H9 (cell line): ENCODE data around the gene DLEC1. TPM values are rescaled to one million over a fixed set of nuclear protein-coding genes. Genes with fewer than 3 reads are reported as not detected.

Experiments used
- DNase-seq: peaks from one replicate; pipeline ENCODE4 v3.0.0-alpha.2; 2017
- H2AFZ ChIP-seq: one replicate; pipeline ENCODE4 v1.6.1; 2013; ENCODE audit warnings: mild to moderate bottlenecking, low read length, control low read depth, moderate library complexity
- H2AK5ac ChIP-seq: 2 replicates; pipeline ENCODE4 v1.6.1; 2013; ENCODE audit warnings: low read length, control low read depth, mixed read lengths; ENCODE audit not compliant: insufficient read length
- H2BK120ac ChIP-seq: one replicate; pipeline ENCODE4 v1.6.1; 2013; ENCODE audit warnings: low read depth, mild to moderate bottlenecking, low read length, control low read depth, inconsistent platforms; ENCODE audit not compliant: poor library complexity, severe bottlenecking
- H2BK12ac ChIP-seq: 2 replicates; pipeline ENCODE4 v1.6.1; 2013; ENCODE audit warnings: low read length, control low read depth, mixed read lengths, low read depth; ENCODE audit not compliant: insufficient read length
- H2BK15ac ChIP-seq: 2 replicates; pipeline ENCODE4 v1.6.1; 2013; ENCODE audit warnings: low read depth, low read length, control low read depth
- H2BK20ac ChIP-seq: one replicate; pipeline ENCODE4 v1.6.1; 2013; ENCODE audit warnings: low read depth, mild to moderate bottlenecking, low read length, control low read depth, inconsistent platforms; ENCODE audit not compliant: poor library complexity, severe bottlenecking
- H2BK5ac ChIP-seq: 2 replicates; pipeline ENCODE4 v1.6.1; 2013; ENCODE audit warnings: low read length, control low read depth, mixed read lengths; ENCODE audit not compliant: insufficient read length
- H3K14ac ChIP-seq: 2 replicates; pipeline ENCODE4 v1.6.1; 2013; ENCODE audit warnings: low read length, control low read depth; ENCODE audit not compliant: insufficient read depth
- H3K18ac ChIP-seq: 2 replicates; pipeline ENCODE4 v1.6.1; 2013; ENCODE audit warnings: low read depth, mild to moderate bottlenecking, mixed read lengths, low read length, control low read depth; ENCODE audit not compliant: insufficient read length
- H3K23ac ChIP-seq: 2 replicates; pipeline ENCODE4 v1.6.1; 2013; ENCODE audit warnings: low read length, control low read depth, mixed read lengths, low read depth; ENCODE audit not compliant: insufficient read length
- H3K23me2 ChIP-seq: 2 replicates; pipeline ENCODE4 v1.6.1; 2013; ENCODE audit warnings: low read depth, mild to moderate bottlenecking, mixed read lengths, low read length, control low read depth; ENCODE audit not compliant: insufficient read length, poor library complexity, severe bottlenecking
- H3K27ac ChIP-seq: 2 replicates; pipeline ENCODE4 v1.5.1; 2013; ENCODE audit warnings: low read length, control low read depth, mixed read lengths, low read depth; ENCODE audit not compliant: insufficient read length
- H3K27me3 ChIP-seq: 2 replicates; pipeline ENCODE4 v1.6.1; 2013; ENCODE audit warnings: low read length, control low read depth, inconsistent platforms; ENCODE audit not compliant: insufficient read depth
- H3K4ac ChIP-seq: 2 replicates; pipeline ENCODE4 v1.6.1; 2013; ENCODE audit warnings: low read depth, mild to moderate bottlenecking, control low read depth, inconsistent platforms, low read length, moderate library complexity
- H3K4me1 ChIP-seq: 2 replicates; pipeline ENCODE4 v1.6.1; 2013; ENCODE audit warnings: low read length, control low read depth, inconsistent platforms; ENCODE audit not compliant: insufficient read depth
- H3K4me2 ChIP-seq: 2 replicates; pipeline ENCODE4 v1.6.1; 2013; ENCODE audit warnings: low read length, control low read depth, mixed read lengths; ENCODE audit not compliant: insufficient read length, insufficient read depth
- H3K56ac ChIP-seq: 2 replicates; pipeline ENCODE4 v1.6.1; 2013; ENCODE audit warnings: low read depth, mild to moderate bottlenecking, mixed read lengths, low read length, control low read depth; ENCODE audit not compliant: insufficient read length
- H3K79me1 ChIP-seq: 2 replicates; pipeline ENCODE4 v1.6.1; 2013; ENCODE audit warnings: low read depth, mild to moderate bottlenecking, moderate library complexity, low read length, control low read depth, inconsistent platforms; ENCODE audit not compliant: insufficient read depth, poor library complexity, severe bottlenecking
- H3K79me2 ChIP-seq: 2 replicates; pipeline ENCODE4 v1.6.1; 2013; ENCODE audit warnings: low read length, control low read depth, inconsistent platforms; ENCODE audit not compliant: insufficient read depth
- H3K9ac ChIP-seq: 2 replicates; pipeline ENCODE4 v1.6.1; 2013; ENCODE audit warnings: low read length, control low read depth, mixed read lengths; ENCODE audit not compliant: insufficient read length; ENCODE audit errors: extremely low read depth
- H3K9me3 ChIP-seq: one replicate; pipeline ENCODE4 v1.6.1; 2013; ENCODE audit warnings: low read depth, low read length, inconsistent platforms; ENCODE audit not compliant: control insufficient read depth
- H3T11ph ChIP-seq: one replicate; pipeline ENCODE4 v1.6.1; 2013; ENCODE audit warnings: mild to moderate bottlenecking, low read length, control low read depth, inconsistent platforms
- H4K20me1 ChIP-seq: one replicate; pipeline ENCODE4 v1.6.1; 2013; ENCODE audit not compliant: control insufficient read depth, insufficient read length, insufficient read depth
- H4K5ac ChIP-seq: 2 replicates; pipeline ENCODE4 v1.6.1; 2013; ENCODE audit warnings: low read depth, mild to moderate bottlenecking, mixed read lengths, low read length, control low read depth; ENCODE audit not compliant: insufficient read length
- H4K8ac ChIP-seq: replicated peaks from 2 replicates; pipeline ENCODE4 v1.6.1; 2013; ENCODE audit warnings: low read length, control low read depth, mixed read lengths, low read depth; ENCODE audit not compliant: insufficient read length
- H4K91ac ChIP-seq: 2 replicates; pipeline ENCODE4 v1.6.1; 2013; ENCODE audit warnings: low read depth, mild to moderate bottlenecking, moderate library complexity, mixed read lengths, low read length, control low read depth; ENCODE audit not compliant: insufficient read length
- H3K27ac Mint-ChIP-seq, 3 experiments: 2 replicates in 2 of 3; 3 replicates in 1 of 3; pipeline ENCODE4 v1.8.0; 2020 to 2021; ENCODE audit warnings: mixed read lengths in 3 of 3, mild to moderate bottlenecking in 1 of 3, moderate library complexity in 1 of 3
- H3K27me3 Mint-ChIP-seq: 2 replicates; pipeline ENCODE4 v1.8.0; 2021; ENCODE audit warnings: low read depth, mild to moderate bottlenecking, moderate library complexity, mixed read lengths
- H3K36me3 Mint-ChIP-seq, 3 experiments: 2 replicates in 2 of 3; 3 replicates in 1 of 3; pipeline ENCODE4 v1.8.0; 2020 to 2021; ENCODE audit warnings: low read depth in 3 of 3, mixed read lengths in 3 of 3; ENCODE audit not compliant: insufficient read depth in 1 of 3
- H3K4me1 Mint-ChIP-seq, 2 experiments: 2 replicates each; pipeline ENCODE4 v1.8.0; 2020; ENCODE audit warnings: mixed read lengths in 2 of 2
- H3K4me3 Mint-ChIP-seq, 2 experiments: 2 replicates in 1 of 2; 3 replicates in 1 of 2; pipeline ENCODE4 v1.8.0; 2020 to 2021; ENCODE audit warnings: mild to moderate bottlenecking in 2 of 2, mixed read lengths in 2 of 2, moderate library complexity in 1 of 2
- H3K9me3 Mint-ChIP-seq, 2 experiments: 2 replicates in 1 of 2; 3 replicates in 1 of 2; pipeline ENCODE4 v1.8.0; 2020; ENCODE audit warnings: mild to moderate bottlenecking in 2 of 2, mixed read lengths in 2 of 2, moderate library complexity in 1 of 2
- CTCF ChIP-seq: fragments of 200-600 bp; sonication (generic); conservative IDR thresholded peaks from 3 replicates; pipeline ENCODE4 v1.8.0; 2021; ENCODE audit warnings: antibody characterized with exemption, mild to moderate bottlenecking
- WGBS: extraction: QIAGEN DNeasy Blood & Tissue Kit; methylation state at CpG from one replicate; pipeline ENCODE4 v1.1.7; 2013; ENCODE audit warnings: missing lambda C conversion rate, low lambda C conversion rate, mixed read lengths; ENCODE audit not compliant: insufficient read length; ENCODE audit errors: extremely low coverage; 5-methylcytosine and 5-hydroxymethylcytosine counted together
- total RNA-seq: library from RNA; stranded (reverse); gene quantifications from 2 replicates; pipeline ENCODE4 v1.2.1, GENCODE V29; 2021

Gene DLEC1
- total RNA-seq, 1 experiment from 2014 or later, result 2.1 TPM

GRCh38 chr3:38171622-38172021 is 132.6 kb downstream of the DLEC1 start:
- Histone ChIP-seq H2AK5ac (no peak overlapping the region), H2AFZ (no peak overlapping the region), H4K5ac (no peak overlapping the region), H3K4me2 (no peak overlapping the region), H2BK20ac (no peak overlapping the region), H2BK120ac (no peak overlapping the region), H3K23ac (no peak overlapping the region), H3K79me1 (peaks cover 8% of the 10 kb centered on the region), H3K9ac (no peak overlapping the region), H3K79me2 (peaks cover 20% of the 10 kb centered on the region; the same call in 1 of the 2 replicates), H4K8ac (no peak overlapping the region), H3K27ac (no peak overlapping the region), H4K91ac (no peak overlapping the region), H4K20me1 (no peaks in the 10 kb centered on the region), H3K18ac (no peak overlapping the region), H3K14ac (no peak overlapping the region), H3K4ac (no peak overlapping the region), H3K9me3 (no peaks in the 10 kb centered on the region), H3K4me1 (peaks cover 3% of the 10 kb centered on the region; the same call in 1 of the 2 replicates), H3K56ac (no peak overlapping the region), H2BK5ac (no peak overlapping the region), H2BK15ac (no peak overlapping the region), H3K23me2 (no peaks in the 10 kb centered on the region), H3K27me3 (no peaks in the 10 kb centered on the region), H3T11ph (no peak overlapping the region), H2BK12ac (no peak overlapping the region)
- no peaks in the 10 kb centered on the region for H3K9me3 Mint-ChIP-seq
- H3K4me3 Mint-ChIP-seq, result no peak overlapping the region; a peak in 1 of 5 replicates
- no peak for DNase-seq
- TF ChIP-seq CTCF, result no peak
- no peak overlapping the region for H3K27ac Mint-ChIP-seq
- peaks cover 30 to 41% of the 10 kb centered on the region in 2 experiments for H3K4me1 Mint-ChIP-seq
- H3K27me3 Mint-ChIP-seq, result no peaks in the 10 kb centered on the region
- no CpG with 5 or more reads among the region's 2 CpGs for WGBS
- H3K36me3 Mint-ChIP-seq, result no peaks in the 10 kb centered on the region; a peak in 2 of 7 replicates

Other genes starting within 250 kb of the DLEC1 start
- 20.8 and 21.3 TPM in 2 replicates for gene CTDSPL, start 177.3 kb upstream of the DLEC1 start, total RNA-seq
- 3.2 and 3.8 TPM in 2 replicates for gene VILL, start 48.4 kb upstream of the DLEC1 start, total RNA-seq
- 27.1 and 36.9 TPM in 2 replicates for gene PLCD1, start 9.6 kb upstream of the DLEC1 start, total RNA-seq
- gene ACAA1, start 97.9 kb downstream of the DLEC1 start, total RNA-seq, result 41.9 and 44.3 TPM in 2 replicates
- gene MYD88, start 99.5 kb downstream of the DLEC1 start, total RNA-seq, result 33.4 and 34.2 TPM in 2 replicates
- gene OXSR1, start 126.3 kb downstream of the DLEC1 start, total RNA-seq, result 53.8 and 54.1 TPM in 2 replicates
- gene SLC22A13, start 226.6 kb downstream of the DLEC1 start, total RNA-seq, result 0.11 TPM in 1 of 2 replicates, not detected in the other
- gene SLC22A14, start 243.1 kb downstream of the DLEC1 start, total RNA-seq, result not detected in 2 replicates